HG02642 (cell line): ENCODE measurements around the gene USP35.

Experiments
- ATAC-seq: cut with Tn5 transposase; IDR thresholded peaks from one replicate; pipeline ENCODE4 v1.9.1; 2021; ENCODE audit warnings: mild to moderate bottlenecking; ENCODE audit not compliant: unreplicated experiment, poor library complexity

USP35 gene

GRCh38 chr11:78193806-78194205, 5.1 kb downstream of the USP35 start:
- ATAC-seq = no peak

GRCh38 chr11:78194490-78194889, 5.8 kb downstream of the USP35 start:
- no peak for ATAC-seq

DNA sequence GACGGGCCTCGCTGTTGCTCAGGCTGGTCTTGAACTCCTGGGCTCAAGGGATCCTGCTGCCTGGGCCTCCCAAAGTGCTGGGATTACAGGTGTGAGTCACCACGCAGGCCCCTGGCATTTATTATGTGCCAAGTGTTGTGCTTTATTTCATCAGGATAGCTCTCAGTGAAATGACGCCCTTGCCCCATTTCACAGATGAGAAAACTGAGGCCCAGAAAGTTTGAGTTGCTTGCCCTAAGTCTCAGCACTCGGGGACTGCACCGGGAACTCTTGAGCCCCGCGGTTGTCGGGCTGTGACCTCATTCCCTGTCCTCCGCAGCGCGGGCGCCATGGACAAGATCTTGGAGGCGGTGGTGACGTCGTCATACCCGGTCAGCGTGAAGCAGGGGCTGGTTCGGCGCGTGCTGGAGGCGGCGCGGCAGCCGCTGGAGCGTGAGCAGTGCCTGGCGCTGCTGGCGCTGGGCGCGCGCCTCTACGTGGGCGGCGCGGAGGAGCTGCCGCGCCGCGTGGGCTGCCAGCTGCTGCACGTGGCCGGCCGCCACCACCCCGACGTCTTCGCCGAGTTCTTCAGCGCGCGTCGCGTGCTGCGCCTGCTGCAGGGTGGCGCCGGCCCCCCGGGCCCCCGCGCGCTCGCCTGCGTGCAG, 7.3 kb downstream of the USP35 start:
- no peak for ATAC-seq

DNA sequence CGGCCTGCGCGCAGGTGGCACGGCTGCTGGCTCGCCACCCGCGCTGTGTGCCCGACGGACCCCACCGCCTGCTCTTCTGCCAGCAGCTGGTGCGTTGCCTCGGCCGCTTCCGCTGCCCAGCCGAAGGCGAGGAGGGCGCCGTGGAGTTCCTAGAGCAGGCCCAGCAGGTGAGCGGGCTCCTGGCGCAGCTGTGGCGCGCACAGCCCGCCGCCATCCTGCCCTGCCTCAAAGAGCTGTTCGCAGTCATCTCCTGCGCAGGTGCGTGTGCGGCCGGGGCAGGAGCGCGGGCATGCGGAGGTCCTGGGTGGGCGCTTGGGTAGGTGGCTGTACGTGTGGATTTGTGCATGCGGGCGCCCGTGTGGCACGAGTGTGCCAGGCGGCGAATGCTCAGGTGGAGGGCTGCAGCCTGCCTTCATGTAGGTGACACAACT, 8.0 kb downstream of the USP35 start:
- ATAC-seq = no peak

- no peak for ATAC-seq
These were observed 9.1 kb downstream of the USP35 start for GRCh38 chr11:78197816-78198215.

DNA sequence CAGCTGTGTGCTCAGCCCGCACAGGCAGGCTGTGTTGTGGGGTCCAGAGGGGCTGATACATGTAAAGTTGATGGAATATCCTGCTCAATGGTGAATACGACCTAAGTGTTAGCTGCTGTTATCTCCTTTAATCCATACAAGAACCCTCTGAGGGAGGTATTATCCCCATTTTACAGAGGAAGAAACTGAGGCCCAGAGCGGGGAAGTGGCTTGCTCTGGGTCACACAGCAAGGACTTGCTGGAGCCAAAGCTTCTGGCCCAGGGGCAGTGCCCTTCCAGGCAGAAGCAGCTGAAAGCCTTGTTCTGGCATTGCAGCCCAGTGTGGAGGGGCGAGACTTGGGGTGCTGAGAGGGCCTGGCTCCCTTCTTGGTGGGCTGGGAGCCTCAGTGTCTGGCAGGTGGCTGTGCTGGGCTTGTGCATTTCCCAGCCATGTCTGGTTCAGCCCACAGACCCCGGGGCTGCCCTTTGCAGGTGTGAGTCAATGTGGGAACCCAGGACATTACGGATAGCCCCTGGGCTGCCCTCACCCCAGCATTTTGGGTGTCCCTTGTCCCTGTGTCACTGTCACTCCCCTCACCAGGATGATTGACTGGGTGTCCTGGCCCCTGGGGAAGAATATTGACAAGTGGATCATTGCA, 10.4 kb downstream of the USP35 start:
- no peak for ATAC-seq

GRCh38 chr11:78199653-78200015, 10.9 kb downstream of the USP35 start:
- ATAC-seq = no peak

- ATAC-seq = no peak
These were observed 11.3 kb downstream of the USP35 start for GRCh38 chr11:78200061-78200460.

- ATAC-seq = no peak
These were observed 11.8 kb downstream of the USP35 start for GRCh38 chr11:78200553-78200952.

GRCh38 chr11:78201096-78201818, 12.5 kb downstream of the USP35 start:
- no peak for ATAC-seq

DNA sequence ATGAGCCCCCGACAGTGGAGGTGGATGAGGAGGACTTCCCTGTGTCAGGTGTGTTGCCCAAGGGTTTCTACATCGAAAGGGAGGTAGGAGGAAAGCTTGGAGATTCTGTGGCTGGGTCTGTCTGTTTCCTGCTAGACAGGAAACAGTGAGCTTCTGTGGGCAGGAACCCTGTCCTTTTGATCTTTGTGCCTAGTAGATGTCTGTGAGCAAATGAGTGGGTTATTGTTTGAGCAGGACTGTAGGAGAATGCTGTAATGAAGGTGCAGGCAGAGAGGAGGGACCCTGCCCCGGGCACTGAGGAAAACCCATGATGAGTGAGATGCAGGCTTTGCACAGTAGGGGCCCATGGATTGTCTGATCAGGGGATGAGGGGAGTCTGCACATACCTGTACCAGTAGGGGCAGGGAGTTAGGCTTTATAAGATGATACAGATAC, 14.0 kb downstream of the USP35 start:
- no peak for ATAC-seq

DNA sequence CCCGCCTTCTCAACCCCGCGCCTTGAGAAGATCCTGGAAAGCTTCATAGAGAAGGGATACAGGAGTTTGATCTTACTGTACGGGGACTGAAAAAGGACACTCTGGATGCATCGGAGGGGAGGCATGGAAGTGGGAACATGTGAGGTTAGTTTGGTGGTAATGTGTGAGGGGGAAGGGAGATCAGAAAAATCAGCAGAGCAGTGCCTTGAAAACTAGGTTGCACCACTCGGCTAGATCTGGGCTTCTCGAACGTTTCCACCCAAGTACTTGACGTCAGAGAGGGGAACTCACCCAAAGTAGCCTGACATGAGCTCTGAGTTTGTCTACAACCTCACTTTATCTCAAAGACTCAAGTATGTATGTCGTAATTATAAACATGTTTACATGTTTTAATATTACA, 14.5 kb downstream of the USP35 start:
- no peak for ATAC-seq

GRCh38 chr11:78205256-78205655, 16.5 kb downstream of the USP35 start:
- no peak for ATAC-seq

GRCh38 chr11:78205691-78206090, 17.0 kb downstream of the USP35 start:
- no peak for ATAC-seq

GRCh38 chr11:78207532-78208256, 19.0 kb downstream of the USP35 start:
- no peak for ATAC-seq

- ATAC-seq = no peak
These were observed 19.8 kb downstream of the USP35 start for GRCh38 chr11:78208257-78209165.

DNA sequence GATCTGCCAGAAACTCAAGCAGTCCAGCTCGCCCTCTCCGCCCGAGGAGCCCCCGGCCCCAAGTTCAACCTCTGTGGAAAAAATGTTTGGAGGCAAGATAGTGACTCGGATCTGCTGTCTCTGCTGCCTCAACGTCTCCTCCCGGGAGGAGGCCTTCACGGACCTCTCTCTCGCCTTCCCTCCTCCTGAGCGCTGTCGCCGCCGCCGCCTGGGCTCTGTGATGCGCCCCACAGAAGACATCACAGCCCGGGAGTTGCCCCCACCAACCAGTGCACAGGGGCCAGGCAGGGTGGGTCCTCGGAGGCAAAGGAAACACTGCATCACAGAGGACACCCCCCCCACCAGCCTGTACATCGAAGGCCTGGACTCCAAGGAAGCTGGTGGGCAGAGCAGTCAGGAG, 20.8 kb downstream of the USP35 start:
- ATAC-seq = no peak

- ATAC-seq = no peak
These were observed 21.4 kb downstream of the USP35 start for GRCh38 chr11:78210000-78210608.

- ATAC-seq = no peak
These were observed 22.8 kb downstream of the USP35 start for GRCh38 chr11:78211565-78211964.
